ENCODE results near the gene MYO15A. TPM values are rescaled to one million over a fixed set of nuclear protein-coding genes. Genes with fewer than 3 reads are reported as not detected.

MYO15A gene
- total and polyA plus RNA-seq, 7 donors, result 0.10 to 0.76 (median 0.28) TPM

DNA sequence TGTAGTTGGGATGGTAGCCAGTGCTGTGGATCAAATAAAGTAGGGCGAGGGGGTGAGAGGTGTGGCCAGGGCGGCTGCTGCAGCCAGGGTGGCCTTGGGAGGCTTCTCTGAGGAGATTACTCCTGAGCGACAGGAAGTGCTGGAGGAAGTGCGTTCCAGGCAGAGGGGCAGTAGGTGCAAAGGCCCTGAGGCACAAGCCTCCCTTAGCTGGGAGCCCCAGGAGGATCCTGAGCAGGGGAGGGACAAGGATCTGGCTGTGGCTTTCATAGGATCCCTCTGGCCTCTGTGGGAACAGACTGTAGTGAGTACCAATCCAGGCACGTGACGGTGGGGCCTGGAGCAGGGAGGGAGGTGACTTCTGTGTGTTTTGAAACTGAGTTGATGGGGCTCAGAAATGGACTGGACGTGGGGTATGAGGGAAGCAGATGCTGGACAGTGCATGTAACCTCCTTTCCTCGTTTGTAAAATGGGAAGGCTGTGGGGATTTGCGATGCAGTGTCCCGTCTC lies 119.7 kb downstream of the MYO15A start:
- 91 to 94% (median 92%) methylated on average over 10 of the region's 10 CpGs for WGBS, 3 donors
- H3K36me3 ChIP-seq (ENCODE audit: insufficient read depth in 1 of 2, low read depth in 1 of 2), result peaks cover 0 to 2% of the 10 kb centered on the region in 2 donors
- no peaks in the 10 kb centered on the region for H3K27me3 ChIP-seq (ENCODE audit: insufficient read depth in 3 of 3, low read length in 2 of 3)
- no peak overlapping the region for H3K4me3 ChIP-seq
- no peak for TF ChIP-seq CTCF (IDR thresholded peaks at IDR 0.05)
- intact Hi-C loops (cut with DNase I), result loop anchor here in 1 of 2 donors (5.0 kb wide), 1 partner anchor 84 kb away; the partner anchor contains the start of gene TOP3A
- ATAC-seq (no peak), DNase-seq (no peak)
- H3K4me1 ChIP-seq, result peaks cover 11% of the 10 kb centered on the region
- no peak overlapping the region for H3K27ac ChIP-seq
- H3K9me3 ChIP-seq, result no peaks in the 10 kb centered on the region

GRCh38 chr17:18229254-18229653 lies 120.7 kb downstream of the MYO15A start:
- H3K27me3 ChIP-seq (ENCODE audit: insufficient read depth in 3 of 3, low read length in 2 of 3), result no peaks in the 10 kb centered on the region
- ATAC-seq (no peak), DNase-seq (no peak)
- peaks cover 11% of the 10 kb centered on the region for H3K4me1 ChIP-seq
- H3K27ac ChIP-seq, result no peak overlapping the region
- WGBS, 3 donors, result 77 to 83% (median 81%) methylated on average over 4 of the region's 4 CpGs
- intact Hi-C loops (cut with DNase I), result loop anchor here in 1 of 2 donors (5.0 kb wide), 1 partner anchor 83 kb away; the partner anchor contains the start of gene TOP3A
- peaks cover 0 to 12% of the 10 kb centered on the region in 2 donors for H3K36me3 ChIP-seq (ENCODE audit: insufficient read depth in 1 of 2, low read depth in 1 of 2)
- H3K4me3 ChIP-seq, result no peak overlapping the region
- H3K9me3 ChIP-seq, result no peaks in the 10 kb centered on the region
- TF ChIP-seq CTCF (IDR thresholded peaks at IDR 0.05), result no peak

Other genes starting within 250 kb of the MYO15A start
- gene TOM1L2, start 136.4 kb upstream of the MYO15A start, total RNA-seq, result 10 to 100 TPM; 72.0 to 89.8 (median 87.2) TPM
- 10 to 100 TPM; 13.3 to 48.4 (median 27.6) TPM for gene TOM1L2, start 136.4 kb upstream of the MYO15A start, polyA plus RNA-seq
- gene DRC3, start 135.9 kb upstream of the MYO15A start, total RNA-seq, result 1 to 10 TPM in 1 of 4 donors, under 1 TPM in 3; 0.39 to 1.8 (median 0.73) TPM
- 1 to 10 TPM in 1 of 3 donors, under 1 TPM in 2; 0.61 to 1.6 (median 0.69) TPM for gene DRC3, start 135.9 kb upstream of the MYO15A start, polyA plus RNA-seq
- gene ATPAF2, start 69.6 kb upstream of the MYO15A start, total RNA-seq, result 10 to 100 TPM; 23.9 to 39.7 (median 30.4) TPM
- 10 to 100 TPM; 16.5 to 34.9 (median 23.0) TPM for gene ATPAF2, start 69.6 kb upstream of the MYO15A start, polyA plus RNA-seq
- 10 to 100 TPM; 22.4 to 39.6 (median 38.5) TPM for gene GID4, start 69.3 kb upstream of the MYO15A start, total RNA-seq
- 10 to 100 TPM; 10.8 to 55.2 (median 20.0) TPM for gene GID4, start 69.3 kb upstream of the MYO15A start, polyA plus RNA-seq
- gene DRG2, start 20.8 kb upstream of the MYO15A start, total RNA-seq, result 10 to 100 TPM; 23.7 to 33.5 (median 27.9) TPM
- gene DRG2, start 20.8 kb upstream of the MYO15A start, polyA plus RNA-seq, result 10 to 100 TPM; 23.9 to 33.2 (median 30.6) TPM
- gene ALKBH5, start 75.1 kb downstream of the MYO15A start, total RNA-seq, result 100 to 1,000 TPM; 202 to 219 (median 211) TPM
- gene ALKBH5, start 75.1 kb downstream of the MYO15A start, polyA plus RNA-seq, result 100 to 1,000 TPM in 2 of 3 donors, 10 to 100 TPM in 1; 91.7 to 235 (median 111) TPM
- 1 to 10 TPM; 6.6 to 9.4 (median 8.5) TPM for gene LLGL1, start 116.9 kb downstream of the MYO15A start, total RNA-seq
- gene LLGL1, start 116.9 kb downstream of the MYO15A start, polyA plus RNA-seq, result 1 to 10 TPM; 5.1 to 9.5 (median 6.2) TPM
- 100 to 1,000 TPM; 517 to 816 (median 599) TPM for gene FLII, start 150.0 kb downstream of the MYO15A start, total RNA-seq
- gene FLII, start 150.0 kb downstream of the MYO15A start, polyA plus RNA-seq, result 100 to 1,000 TPM; 379 to 491 (median 476) TPM
- 10 to 100 TPM; 14.3 to 28.4 (median 22.0) TPM for gene MIEF2, start 151.9 kb downstream of the MYO15A start, total RNA-seq
- 10 to 100 TPM in 2 of 3 donors, 1 to 10 TPM in 1; 8.1 to 18.4 (median 11.6) TPM for gene MIEF2, start 151.9 kb downstream of the MYO15A start, polyA plus RNA-seq
- gene TOP3A, start 206.2 kb downstream of the MYO15A start, total RNA-seq, result 10 to 100 TPM in 3 of 4 donors, 1 to 10 TPM in 1; 8.8 to 21.3 (median 14.1) TPM
- 10 to 100 TPM; 10.5 to 24.3 (median 13.6) TPM for gene TOP3A, start 206.2 kb downstream of the MYO15A start, polyA plus RNA-seq
- 10 to 100 TPM in 3 of 4 donors, 1 to 10 TPM in 1; 8.0 to 14.4 (median 12.2) TPM for gene SMCR8, start 206.5 kb downstream of the MYO15A start, total RNA-seq
- gene SMCR8, start 206.5 kb downstream of the MYO15A start, polyA plus RNA-seq, result 10 to 100 TPM in 1 of 3 donors, 1 to 10 TPM in 2; 3.9 to 23.4 (median 6.8) TPM

All from psoas muscle (tissue), 8 donors.